GM12801 (cell line): ENCODE results near the gene DENND1C.

Source experiments
- CTCF ChIP-seq: IDR thresholded peaks from one replicate; pipeline ENCODE4 v1.5.1; 2011; ENCODE audit warnings: control low read depth; ENCODE audit not compliant: insufficient read length; ENCODE audit errors: extremely low read depth

Gene DENND1C

GRCh38 chr19:6429419-6430221 is 52.0 kb downstream of the DENND1C start:
- no peak for TF ChIP-seq CTCF

GRCh38 chr19:6427131-6427530 is 54.5 kb downstream of the DENND1C start:
- no peak for TF ChIP-seq CTCF

- no peak for TF ChIP-seq CTCF
Measured at GRCh38 chr19:6425732-6426620, 55.6 kb downstream of the DENND1C start.

GRCh38 chr19:6424939-6425731 is 56.5 kb downstream of the DENND1C start:
- TF ChIP-seq CTCF: no peak

GRCh38 chr19:6424195-6424938 is 57.2 kb downstream of the DENND1C start, which contains the start of gene KHSRP:
KHSRP (minus strand) TSS chr19:6424811; CDS start chr19:6424701, 110 bp downstream.
- no peak for TF ChIP-seq CTCF

- TF ChIP-seq CTCF: no peak
Measured at GRCh38 chr19:6423499-6424194, 57.9 kb downstream of the DENND1C start.
